ENCODE data around the gene BCL11B.

DNA sequence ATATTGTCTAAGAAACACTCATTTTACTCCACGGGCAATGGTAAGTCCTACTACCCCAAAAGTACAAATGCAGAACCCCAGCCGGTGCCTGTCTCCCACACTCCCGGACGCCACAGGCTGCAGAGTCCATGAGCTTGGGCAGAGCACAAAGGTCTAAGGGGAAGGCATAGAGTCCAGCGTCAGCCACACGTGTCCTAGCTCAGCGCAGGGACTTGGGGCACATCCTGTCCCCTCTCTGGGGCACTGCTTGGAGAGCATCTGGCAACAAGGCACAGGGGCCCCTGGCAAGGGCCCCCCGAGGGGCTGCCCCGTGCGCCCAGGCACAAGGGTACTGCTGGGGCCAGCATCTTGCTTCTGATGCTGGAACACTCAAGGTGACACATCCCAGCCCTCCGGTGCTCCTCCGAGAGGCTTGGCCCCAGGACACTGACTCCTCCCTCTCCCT is 58.4 kb downstream of the BCL11B start:
- TF ChIP-seq, protein P1, sequence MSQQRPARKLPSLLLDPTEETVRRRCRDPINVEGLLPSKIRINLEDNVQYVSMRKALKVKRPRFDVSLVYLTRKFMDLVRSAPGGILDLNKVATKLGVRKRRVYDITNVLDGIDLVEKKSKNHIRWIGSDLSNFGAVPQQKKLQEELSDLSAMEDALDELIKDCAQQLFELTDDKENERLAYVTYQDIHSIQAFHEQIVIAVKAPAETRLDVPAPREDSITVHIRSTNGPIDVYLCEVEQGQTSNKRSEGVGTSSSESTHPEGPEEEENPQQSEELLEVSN (IDR thresholded peaks at IDR 0.05; ENCODE audit: borderline replicate concordance in 1 of 2, extremely low read depth in 1 of 2, insufficient read depth in 1 of 2, insufficient read length in 1 of 2, low read depth in 1 of 2, low read length in 1 of 2, poor library complexity in 1 of 2, severe bottlenecking in 1 of 2), result no peak
- TF ChIP-seq, protein P2, sequence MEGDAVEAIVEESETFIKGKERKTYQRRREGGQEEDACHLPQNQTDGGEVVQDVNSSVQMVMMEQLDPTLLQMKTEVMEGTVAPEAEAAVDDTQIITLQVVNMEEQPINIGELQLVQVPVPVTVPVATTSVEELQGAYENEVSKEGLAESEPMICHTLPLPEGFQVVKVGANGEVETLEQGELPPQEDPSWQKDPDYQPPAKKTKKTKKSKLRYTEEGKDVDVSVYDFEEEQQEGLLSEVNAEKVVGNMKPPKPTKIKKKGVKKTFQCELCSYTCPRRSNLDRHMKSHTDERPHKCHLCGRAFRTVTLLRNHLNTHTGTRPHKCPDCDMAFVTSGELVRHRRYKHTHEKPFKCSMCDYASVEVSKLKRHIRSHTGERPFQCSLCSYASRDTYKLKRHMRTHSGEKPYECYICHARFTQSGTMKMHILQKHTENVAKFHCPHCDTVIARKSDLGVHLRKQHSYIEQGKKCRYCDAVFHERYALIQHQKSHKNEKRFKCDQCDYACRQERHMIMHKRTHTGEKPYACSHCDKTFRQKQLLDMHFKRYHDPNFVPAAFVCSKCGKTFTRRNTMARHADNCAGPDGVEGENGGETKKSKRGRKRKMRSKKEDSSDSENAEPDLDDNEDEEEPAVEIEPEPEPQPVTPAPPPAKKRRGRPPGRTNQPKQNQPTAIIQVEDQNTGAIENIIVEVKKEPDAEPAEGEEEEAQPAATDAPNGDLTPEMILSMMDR (IDR thresholded peaks at IDR 0.05 in 2 of 3, conservative IDR thresholded peaks at IDR 0.05 in 1 of 3; ENCODE audit: insufficient read depth in 2 of 3, low read depth in 1 of 3, low read length in 3 of 3), result no peak
- no peak for TF ChIP-seq GATA2 (CRISPR knock-in tag; IDR thresholded peaks at IDR 0.05)
